SJCRH30 (cell line): ENCODE measurements around the gene NMNAT3. TPM values are rescaled to one million over a fixed set of nuclear protein-coding genes. Genes with fewer than 3 reads are reported as not detected.

Source experiments
- DNase-seq, 2 experiments: peaks; one replicate each; pipeline ENCODE4 v3.0.0-alpha.2; 2015 to 2020
- H3K27ac ChIP-seq: fragments of 250-450 bp; sonication (Bioruptor Pico); 2 replicates; pipeline ENCODE4 v1.5.1; 2020; ENCODE audit warnings: mild to moderate bottlenecking, moderate library complexity
- H3K27me3 ChIP-seq: fragments of 250-450 bp; sonication (Bioruptor Pico); 2 replicates; pipeline ENCODE4 v1.5.1; 2020; ENCODE audit warnings: mild to moderate bottlenecking, moderate library complexity
- H3K36me3 ChIP-seq: fragments of 250-450 bp; sonication (Bioruptor Pico); 2 replicates; pipeline ENCODE4 v1.5.1; 2020; ENCODE audit warnings: mild to moderate bottlenecking, moderate library complexity
- H3K4me1 ChIP-seq: fragments of 250-450 bp; sonication (Bioruptor Pico); 2 replicates; pipeline ENCODE4 v1.5.1; 2020; ENCODE audit warnings: mild to moderate bottlenecking, moderate library complexity
- H3K4me3 ChIP-seq: fragments of 250-450 bp; sonication (Bioruptor Pico); 2 replicates; pipeline ENCODE4 v1.5.1; 2020; ENCODE audit warnings: mild to moderate bottlenecking, moderate library complexity
- H3K9me3 ChIP-seq: fragments of 250-450 bp; sonication (Bioruptor Pico); replicated peaks from 2 replicates; pipeline ENCODE4 v1.5.1; 2020; ENCODE audit warnings: mild to moderate bottlenecking, moderate library complexity
- total RNA-seq: library from RNA; depleted of rRNA; stranded (reverse); fragments of >200 nt; shearing (Covaris generic); gene quantifications from 2 replicates; pipeline ENCODE4 v1.2.3, GENCODE V29; 2014; rRNA removed

NMNAT3 gene
- total RNA-seq: 0.28 TPM in 1 of 2 replicates, not detected in the other

- H3K27ac ChIP-seq: no peak within 1 kb of the TSS
- H3K36me3 ChIP-seq: no peaks in the 10 kb centered on the region
- no peak within 1 kb of the TSS for H3K4me3 ChIP-seq
- H3K27me3 ChIP-seq: peaks cover 14% of the 10 kb centered on the region
- H3K4me1 ChIP-seq: no peaks in the 10 kb centered on the region
- no peak for DNase-seq
- no peaks in the 10 kb centered on the region for H3K9me3 ChIP-seq
Observed at GRCh38 chr3:139677388-139678155, at the start of gene NMNAT3. NMNAT3 (minus strand) TSS chr3:139677972; CDS start chr3:139627724, 50,248 bp downstream.

GRCh38 chr3:139721370-139721769 lies 43.6 kb upstream of the NMNAT3 start:
- no peaks in the 10 kb centered on the region for H3K27me3 ChIP-seq
- H3K4me1 ChIP-seq: peaks cover 15% of the 10 kb centered on the region
- H3K9me3 ChIP-seq: no peaks in the 10 kb centered on the region
- DNase-seq: no peak
- no peak overlapping the region for H3K4me3 ChIP-seq
- H3K27ac ChIP-seq: no peak overlapping the region
- H3K36me3 ChIP-seq: no peaks in the 10 kb centered on the region

- Histone ChIP-seq H3K36me3 (no peaks in the 10 kb centered on the region), H3K27ac (no peak overlapping the region)
- peak; percentile 66 to 82 for DNase-seq
Observed at GRCh38 chr3:139718415-139718814, 40.6 kb upstream of the NMNAT3 start.

GRCh38 chr3:139716908-139717485 lies 39.2 kb upstream of the NMNAT3 start:
- Histone ChIP-seq H3K4me3 (no peak overlapping the region), H3K27me3 (no peaks in the 10 kb centered on the region), H3K4me1 (peaks cover 31% of the 10 kb centered on the region), H3K9me3 (no peaks in the 10 kb centered on the region), H3K27ac (no peak overlapping the region), H3K36me3 (no peaks in the 10 kb centered on the region)
- no peak for DNase-seq

More at GRCh38 chr3:139718415-139718814, 40.6 kb upstream of the NMNAT3 start:
- Histone ChIP-seq H3K4me1 (peaks cover 31% of the 10 kb centered on the region), H3K9me3 (no peaks in the 10 kb centered on the region), H3K27me3 (no peaks in the 10 kb centered on the region), H3K4me3 (no peak overlapping the region)

GRCh38 chr3:139715743-139716360 lies 38.1 kb upstream of the NMNAT3 start:
- peak overlapping the region; percentile 58 for H3K27ac ChIP-seq
- H3K27me3 ChIP-seq: no peaks in the 10 kb centered on the region
- DNase-seq: peak; percentile 83 to 91

GRCh38 chr3:139715166-139715565 lies 37.4 kb upstream of the NMNAT3 start:
- no peak for DNase-seq
- no peaks in the 10 kb centered on the region for H3K36me3 ChIP-seq
- H3K27me3 ChIP-seq: no peaks in the 10 kb centered on the region
- H3K9me3 ChIP-seq: no peaks in the 10 kb centered on the region
- peaks cover 31% of the 10 kb centered on the region for H3K4me1 ChIP-seq
- H3K27ac ChIP-seq: peak overlapping the region; percentile 58
- H3K4me3 ChIP-seq: no peak overlapping the region

More at GRCh38 chr3:139715743-139716360, 38.1 kb upstream of the NMNAT3 start:
- Histone ChIP-seq H3K9me3 (no peaks in the 10 kb centered on the region), H3K4me3 (no peak overlapping the region), H3K4me1 (peaks cover 31% of the 10 kb centered on the region), H3K36me3 (no peaks in the 10 kb centered on the region)

GRCh38 chr3:139710212-139710611 lies 32.4 kb upstream of the NMNAT3 start:
- Histone ChIP-seq H3K36me3 (no peaks in the 10 kb centered on the region), H3K4me1 (peaks cover 6% of the 10 kb centered on the region), H3K27me3 (no peaks in the 10 kb centered on the region), H3K27ac (no peak overlapping the region), H3K4me3 (no peak overlapping the region), H3K9me3 (no peaks in the 10 kb centered on the region)
- DNase-seq: no peak

- Histone ChIP-seq H3K9me3 (no peaks in the 10 kb centered on the region), H3K27me3 (no peaks in the 10 kb centered on the region; the same call in 1 of the 2 replicates), H3K27ac (no peak overlapping the region), H3K36me3 (no peaks in the 10 kb centered on the region), H3K4me3 (no peak overlapping the region), H3K4me1 (no peaks in the 10 kb centered on the region)
- no peak for DNase-seq
Observed at GRCh38 chr3:139705631-139706030, 27.9 kb upstream of the NMNAT3 start.

GRCh38 chr3:139696314-139696604 lies 18.5 kb upstream of the NMNAT3 start:
- H3K27ac ChIP-seq: no peak overlapping the region
- H3K9me3 ChIP-seq: no peaks in the 10 kb centered on the region
- H3K27me3 ChIP-seq: no peaks in the 10 kb centered on the region
- no peaks in the 10 kb centered on the region for H3K4me1 ChIP-seq
- no peak for DNase-seq
- H3K4me3 ChIP-seq: no peak overlapping the region
- no peaks in the 10 kb centered on the region for H3K36me3 ChIP-seq

GRCh38 chr3:139695426-139696313 lies 17.9 kb upstream of the NMNAT3 start:
- H3K4me3 ChIP-seq: no peak overlapping the region
- no peak overlapping the region for H3K27ac ChIP-seq
- no peaks in the 10 kb centered on the region for H3K9me3 ChIP-seq
- no peak for DNase-seq
- H3K36me3 ChIP-seq: no peaks in the 10 kb centered on the region
- no peaks in the 10 kb centered on the region for H3K4me1 ChIP-seq
- H3K27me3 ChIP-seq: no peaks in the 10 kb centered on the region

- Histone ChIP-seq H3K9me3 (no peaks in the 10 kb centered on the region), H3K27me3 (no peaks in the 10 kb centered on the region), H3K27ac (no peak overlapping the region), H3K4me1 (peaks cover 2% of the 10 kb centered on the region; the same call in 1 of the 2 replicates), H3K36me3 (no peaks in the 10 kb centered on the region), H3K4me3 (no peak overlapping the region)
- DNase-seq: no peak
Observed at GRCh38 chr3:139695007-139695406, 17.2 kb upstream of the NMNAT3 start.

GRCh38 chr3:139694542-139694941 lies 16.8 kb upstream of the NMNAT3 start:
- DNase-seq: no peak
- H3K36me3 ChIP-seq: no peaks in the 10 kb centered on the region
- no peaks in the 10 kb centered on the region for H3K27me3 ChIP-seq
- no peaks in the 10 kb centered on the region for H3K9me3 ChIP-seq
- H3K4me3 ChIP-seq: no peak overlapping the region
- no peak overlapping the region for H3K27ac ChIP-seq
- peaks cover 7% of the 10 kb centered on the region for H3K4me1 ChIP-seq

- H3K4me1 ChIP-seq: peaks cover 17% of the 10 kb centered on the region
- no peak for DNase-seq
Observed at GRCh38 chr3:139691619-139692018, 13.8 kb upstream of the NMNAT3 start.

GRCh38 chr3:139689708-139690228 lies 12.0 kb upstream of the NMNAT3 start:
- H3K27me3 ChIP-seq: no peaks in the 10 kb centered on the region; the same call in 1 of the 2 replicates
- DNase-seq: peak in 1 of 2 experiments; percentile 10
- H3K9me3 ChIP-seq: no peaks in the 10 kb centered on the region
- H3K4me3 ChIP-seq: no peak overlapping the region
- H3K36me3 ChIP-seq: no peaks in the 10 kb centered on the region
- H3K27ac ChIP-seq: no peak overlapping the region
- peaks cover 17% of the 10 kb centered on the region for H3K4me1 ChIP-seq

More at GRCh38 chr3:139691619-139692018, 13.8 kb upstream of the NMNAT3 start:
- no peak overlapping the region for H3K4me3 ChIP-seq
- H3K27me3 ChIP-seq: no peaks in the 10 kb centered on the region; the same call in 1 of the 2 replicates
- no peak overlapping the region for H3K27ac ChIP-seq
- H3K36me3 ChIP-seq: no peaks in the 10 kb centered on the region
- H3K9me3 ChIP-seq: no peaks in the 10 kb centered on the region
